ENCODE data around the gene QRICH1.

The QRICH1 gene

GRCh38 chr3:48997102-48997635 is 96.7 kb downstream of the QRICH1 start:
- TF ChIP-seq POLR2AphosphoS5 (IDR thresholded peaks at IDR 0.05; ENCODE audit: low read depth, low read length) = no peak
- TF ChIP-seq SIN3A (IDR thresholded peaks at IDR 0.05; ENCODE audit: borderline replicate concordance, insufficient read depth, low read length) = no peak
- no peak for TF ChIP-seq TAF1 (IDR thresholded peaks at IDR 0.05; ENCODE audit: borderline replicate concordance, insufficient read depth, low read length)
- no peak for TF ChIP-seq FOXP2 (optimal IDR thresholded peaks at IDR 0.05; ENCODE audit: borderline replicate concordance, extremely low read depth, extremely low read length, insufficient read depth)
- no peak for TF ChIP-seq REST (IDR thresholded peaks at IDR 0.05; ENCODE audit: insufficient read depth in 1 of 2, low read depth in 2 of 2, low read length in 2 of 2)

DNA sequence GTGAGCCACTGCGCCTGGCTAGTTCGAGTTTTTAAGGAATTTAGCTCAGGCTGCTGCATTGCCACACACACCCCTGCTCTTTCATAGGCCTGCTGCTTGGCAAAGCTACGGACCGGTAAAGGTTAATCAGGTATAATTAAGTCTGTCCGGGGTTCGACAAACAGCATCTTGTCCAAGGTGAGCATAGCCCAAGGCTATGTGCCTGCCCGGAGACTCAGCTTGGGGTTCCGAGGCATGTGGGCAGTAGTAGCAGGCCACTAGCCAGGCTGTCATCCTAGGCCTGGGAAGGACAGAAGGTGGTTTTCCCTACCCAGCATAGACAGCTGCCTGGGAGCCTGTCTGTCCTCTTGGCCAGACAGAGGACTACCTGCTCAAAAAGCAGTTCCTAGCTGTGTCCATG is 97.2 kb downstream of the QRICH1 start:
- TF ChIP-seq SIN3A (IDR thresholded peaks at IDR 0.05; ENCODE audit: borderline replicate concordance, insufficient read depth, low read length) (no peak), REST (IDR thresholded peaks at IDR 0.05; ENCODE audit: insufficient read depth in 1 of 2, low read depth in 2 of 2, low read length in 2 of 2) (no peak), TAF1 (IDR thresholded peaks at IDR 0.05; ENCODE audit: borderline replicate concordance, insufficient read depth, low read length) (no peak), FOXP2 (optimal IDR thresholded peaks at IDR 0.05; ENCODE audit: borderline replicate concordance, extremely low read depth, extremely low read length, insufficient read depth) (no peak), POLR2AphosphoS5 (IDR thresholded peaks at IDR 0.05; ENCODE audit: low read depth, low read length) (no peak)

- no peak for TF ChIP-seq SIN3A (IDR thresholded peaks at IDR 0.05; ENCODE audit: borderline replicate concordance, insufficient read depth, low read length)
- TF ChIP-seq POLR2AphosphoS5 (IDR thresholded peaks at IDR 0.05; ENCODE audit: low read depth, low read length) = no peak
- no peak for TF ChIP-seq TAF1 (IDR thresholded peaks at IDR 0.05; ENCODE audit: borderline replicate concordance, insufficient read depth, low read length)
- no peak for TF ChIP-seq REST (IDR thresholded peaks at IDR 0.05; ENCODE audit: insufficient read depth in 1 of 2, low read depth in 2 of 2, low read length in 2 of 2)
- TF ChIP-seq FOXP2 (optimal IDR thresholded peaks at IDR 0.05; ENCODE audit: borderline replicate concordance, extremely low read depth, extremely low read length, insufficient read depth) = no peak
These were observed 100.0 kb downstream of the QRICH1 start for GRCh38 chr3:48993834-48994233.

- TF ChIP-seq TAF1 (IDR thresholded peaks at IDR 0.05; ENCODE audit: borderline replicate concordance, insufficient read depth, low read length) (no peak), REST (IDR thresholded peaks at IDR 0.05; ENCODE audit: insufficient read depth in 1 of 2, low read depth in 2 of 2, low read length in 2 of 2) (no peak), POLR2AphosphoS5 (IDR thresholded peaks at IDR 0.05; ENCODE audit: low read depth, low read length) (no peak)
These were observed 101.9 kb downstream of the QRICH1 start for GRCh38 chr3:48991851-48992545.
